Stimulated activated CD8-positive, alpha-beta memory T cell treated with anti-CD3 and anti-CD28 coated beads, Interleukin-4, amount 100 ng/mL, for 24 hours (primary cell): ENCODE data around the gene NEMP1.
"Not testable (repeated sequence)": the region's sequence is repeated elsewhere in the genome, so short reads cannot be mapped to it uniquely, and the experiment has no call there.

Source experiments
- DNase-seq: peaks from one replicate; pipeline ENCODE4 v3.0.0-alpha.2; 2020; ENCODE audit warnings: low read depth

NEMP1 gene

GRCh38 chr12:57029457-57029856 is 49.1 kb downstream of the NEMP1 start:
- DNase-seq, result no peak

GRCh38 chr12:57027805-57028153 is 50.8 kb downstream of the NEMP1 start:
- no peak for DNase-seq

GRCh38 chr12:57027011-57027804 is 51.4 kb downstream of the NEMP1 start:
- DNase-seq, result no peak

- no peak for DNase-seq
Measured at GRCh38 chr12:57025196-57025595, 53.4 kb downstream of the NEMP1 start.

GRCh38 chr12:57022324-57022723 is 56.3 kb downstream of the NEMP1 start:
- not testable (repeated sequence) for DNase-seq

GRCh38 chr12:57019983-57020719 is 58.4 kb downstream of the NEMP1 start:
- DNase-seq, result no peak

GRCh38 chr12:57018906-57019305 is 59.7 kb downstream of the NEMP1 start:
- DNase-seq, result no peak

GRCh38 chr12:57018353-57018752 is 60.2 kb downstream of the NEMP1 start:
- not testable (repeated sequence) for DNase-seq

GRCh38 chr12:57016348-57016747 is 62.2 kb downstream of the NEMP1 start, which contains the start of gene TAC3:
TSS of gene TAC3 (minus strand) at chr12:57016529. CDS start at chr12:57015797, 732 bp downstream.
- no peak for DNase-seq

- no peak for DNase-seq
Measured at GRCh38 chr12:57012600-57013465, 65.8 kb downstream of the NEMP1 start.

- DNase-seq, result no peak
Measured at GRCh38 chr12:57011438-57012424, 66.9 kb downstream of the NEMP1 start.

GRCh38 chr12:57010627-57011247 is 67.9 kb downstream of the NEMP1 start:
- DNase-seq, result no peak

- no peak for DNase-seq
Measured at GRCh38 chr12:57009949-57010626, 68.5 kb downstream of the NEMP1 start.

- DNase-seq, result no peak
Measured at GRCh38 chr12:57008178-57008577, 70.4 kb downstream of the NEMP1 start.

GRCh38 chr12:57006809-57007475 is 71.6 kb downstream of the NEMP1 start:
- no peak for DNase-seq

GRCh38 chr12:57005980-57006808 is 72.4 kb downstream of the NEMP1 start, which contains the start of gene ZBTB39:
TSS of gene ZBTB39 (minus strand) at chr12:57006546. CDS start at chr12:57004917, 1,629 bp downstream.
- peak; percentile 50 for DNase-seq
